HG03159 (cell line): Measurements from ENCODE around the gene SLC16A10.

Experiments used
- ATAC-seq: cut with Tn5 transposase; IDR thresholded peaks from one replicate; pipeline ENCODE4 v1.9.1; 2021; ENCODE audit warnings: mild to moderate bottlenecking, moderate library complexity; ENCODE audit not compliant: unreplicated experiment

The SLC16A10 gene

GRCh38 chr6:111256646-111257045 lies 169.3 kb downstream of the SLC16A10 start:
- no peak for ATAC-seq

DNA sequence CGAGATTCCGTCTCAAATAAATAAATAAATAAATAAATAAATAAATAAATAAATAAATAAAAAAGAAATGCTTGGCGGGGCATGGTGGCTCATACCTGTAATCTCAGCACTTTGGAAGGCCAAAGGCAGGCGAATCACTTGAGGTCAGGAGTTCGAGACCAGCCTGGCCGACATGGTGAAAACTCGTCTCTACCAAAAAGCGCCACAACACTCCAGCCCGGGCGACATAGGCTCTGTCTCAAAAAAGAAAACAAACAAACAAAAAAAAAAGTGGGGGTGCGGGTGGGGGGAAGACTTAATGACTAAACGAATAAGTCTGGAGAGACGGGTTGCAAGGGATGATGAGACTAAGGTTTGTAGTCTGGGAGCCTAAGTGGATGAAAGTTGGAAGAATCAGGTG lies 170.7 kb downstream of the SLC16A10 start:
- no peak for ATAC-seq

GRCh38 chr6:111258615-111259088 lies 171.3 kb downstream of the SLC16A10 start:
- ATAC-seq, result no peak

- ATAC-seq, result peak; percentile 98
These were observed 172.0 kb downstream of the SLC16A10 start for GRCh38 chr6:111259089-111259831.

- ATAC-seq, result no peak
These were observed 173.4 kb downstream of the SLC16A10 start for GRCh38 chr6:111260570-111261298.

- no peak for ATAC-seq
These were observed 176.5 kb downstream of the SLC16A10 start for GRCh38 chr6:111263837-111264236.

DNA sequence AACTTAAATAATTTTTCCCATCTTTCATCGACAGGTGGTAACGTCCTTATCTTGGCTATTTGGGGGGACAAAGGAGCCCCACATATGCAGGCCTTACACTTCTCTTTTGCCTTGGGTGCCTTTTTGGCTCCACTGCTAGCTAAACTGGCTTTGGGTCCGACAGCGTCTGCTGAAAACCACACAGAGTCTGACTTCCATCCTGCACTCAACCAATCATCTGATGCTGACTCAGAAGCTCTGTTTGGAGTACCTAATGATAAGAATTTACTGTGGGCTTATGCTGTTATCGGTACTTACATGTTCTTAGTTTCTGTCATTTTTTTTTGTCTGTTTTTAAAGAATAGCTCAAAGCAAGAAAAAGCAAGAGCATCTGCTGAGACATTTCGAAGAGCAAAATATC lies 178.5 kb downstream of the SLC16A10 start:
- no peak for ATAC-seq

DNA sequence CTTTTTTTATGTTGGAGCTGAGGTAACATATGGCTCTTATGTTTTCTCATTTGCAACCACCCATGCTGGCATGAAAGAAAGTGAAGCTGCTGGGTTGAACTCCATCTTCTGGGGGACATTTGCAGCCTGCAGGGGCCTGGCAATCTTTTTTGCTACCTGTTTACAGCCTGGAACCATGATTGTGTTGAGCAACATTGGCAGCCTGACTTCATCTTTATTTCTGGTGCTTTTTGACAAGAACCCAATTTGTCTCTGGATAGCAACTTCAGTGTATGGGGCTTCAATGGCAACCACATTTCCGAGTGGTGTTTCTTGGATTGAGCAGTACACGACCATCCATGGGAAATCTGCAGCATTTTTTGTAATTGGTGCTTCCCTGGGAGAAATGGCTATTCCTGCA lies 179.0 kb downstream of the SLC16A10 start:
- no peak for ATAC-seq

GRCh38 chr6:111267764-111268333 lies 180.5 kb downstream of the SLC16A10 start:
- ATAC-seq, result no peak

GRCh38 chr6:111269401-111269970 lies 182.2 kb downstream of the SLC16A10 start:
- ATAC-seq, result no peak

- ATAC-seq, result no peak
These were observed 182.8 kb downstream of the SLC16A10 start for GRCh38 chr6:111270121-111270520.

- no peak for ATAC-seq
These were observed 187.4 kb downstream of the SLC16A10 start for GRCh38 chr6:111274593-111275217.

DNA sequence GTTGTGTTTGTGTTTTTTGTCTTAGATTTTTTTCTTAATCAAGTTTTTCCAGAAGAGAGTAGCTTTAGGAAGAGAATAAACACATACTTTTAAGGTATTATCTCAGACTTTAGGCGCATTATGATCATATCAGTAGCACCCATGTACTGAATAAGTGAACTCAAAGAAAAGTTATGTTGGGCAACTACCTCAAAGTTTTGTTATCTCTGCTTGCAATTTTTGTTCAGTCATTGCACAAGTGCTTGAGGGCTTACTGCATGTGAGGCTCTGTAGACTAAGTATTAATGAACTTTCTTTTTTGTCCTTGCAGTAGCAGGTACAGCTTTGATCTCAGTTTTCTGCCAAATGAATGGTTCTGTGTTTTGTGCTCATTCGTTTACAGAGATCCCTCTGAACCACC lies 189.0 kb downstream of the SLC16A10 start:
- no peak for ATAC-seq

DNA sequence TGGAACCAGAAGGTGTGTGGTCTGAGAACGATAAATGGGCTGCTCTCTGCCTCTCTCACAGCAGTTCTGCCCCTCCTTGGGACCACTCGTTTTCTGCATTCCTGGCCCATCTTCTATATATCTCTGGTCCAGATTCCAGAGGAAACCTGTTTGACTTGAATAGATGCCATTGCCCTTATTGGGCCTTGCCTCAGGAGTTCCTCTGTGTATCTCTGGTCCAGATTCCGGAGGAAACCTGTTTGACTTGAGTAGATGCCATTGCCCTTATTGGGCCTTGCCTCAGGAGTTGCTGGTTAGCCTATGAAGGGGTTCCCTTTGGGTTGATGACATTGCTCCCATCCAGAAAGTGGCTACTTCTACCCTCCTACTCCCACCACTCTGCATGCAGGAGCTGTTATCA lies 189.4 kb downstream of the SLC16A10 start:
- no peak for ATAC-seq

DNA sequence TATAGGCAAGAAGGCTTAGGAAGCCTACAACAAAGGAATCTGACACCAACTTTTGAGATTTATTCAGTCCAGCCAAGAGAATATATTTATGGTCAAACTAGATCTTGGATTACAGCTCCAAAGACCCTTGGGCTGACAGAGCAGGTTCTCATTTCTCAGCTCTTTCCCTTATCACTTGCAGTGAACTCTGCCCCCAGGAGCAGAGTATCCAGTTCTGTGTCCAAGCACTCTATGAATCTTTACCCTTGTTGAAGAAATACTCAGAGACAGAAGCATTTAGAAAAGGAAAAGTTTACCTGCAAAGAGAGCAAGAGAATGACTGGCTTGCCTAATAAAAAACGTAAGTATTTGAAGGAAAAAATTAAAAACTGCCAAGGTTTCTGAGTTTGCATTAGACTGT lies 190.5 kb downstream of the SLC16A10 start:
- no peak for ATAC-seq

DNA sequence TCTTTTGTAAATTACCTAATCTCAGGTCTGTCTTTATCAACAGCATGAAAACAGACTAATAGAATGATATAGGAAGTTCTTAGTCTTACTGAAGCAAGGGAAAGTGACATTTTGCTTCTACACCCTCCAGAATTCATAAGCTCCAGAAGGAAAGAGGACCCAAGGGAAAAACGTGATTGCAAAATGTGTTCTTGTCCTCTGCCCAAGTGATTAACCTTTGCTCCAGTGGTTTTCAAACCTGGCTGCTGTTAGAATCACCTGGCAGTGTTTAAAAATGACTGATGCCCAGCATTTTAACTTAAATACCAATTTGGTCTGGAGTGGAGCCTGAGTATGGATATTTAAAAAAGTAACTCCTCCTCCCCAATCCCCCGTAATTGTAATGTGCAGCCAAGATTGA lies 191.4 kb downstream of the SLC16A10 start:
- ATAC-seq, result no peak

- no peak for ATAC-seq
These were observed 193.2 kb downstream of the SLC16A10 start for GRCh38 chr6:111280445-111280955.
